RWPE2 (cell line): Measurements from ENCODE around the gene KCTD5.
"Not testable (repeated sequence)": the region's sequence is repeated elsewhere in the genome, so short reads cannot be mapped to it uniquely, and the experiment has no call there.

Source experiments
- ATAC-seq: fragments of 200-7000 bp; cut with Tn5 transposase; 3 replicates; pipeline ENCODE4 v1.9.1; 2021; ENCODE audit warnings: low read depth
- DNase-seq: peaks from one replicate; pipeline ENCODE4 v3.0.0-alpha.2; 2020; ENCODE audit warnings: low spot score
- H3K27ac ChIP-seq: fragments of 450-650 bp; 2 replicates; pipeline ENCODE4 v1.5.1; 2017; ENCODE audit warnings: mild to moderate bottlenecking; ENCODE audit not compliant: poor library complexity, severe bottlenecking
- H3K27me3 ChIP-seq: fragments of 250-450 bp; sonication (Bioruptor Pico); 2 replicates; pipeline ENCODE4 v1.5.1; 2021; ENCODE audit warnings: mild to moderate bottlenecking, moderate library complexity; ENCODE audit not compliant: insufficient read depth, poor library complexity, severe bottlenecking
- H3K36me3 ChIP-seq: fragments of 250-450 bp; sonication (Bioruptor Pico); 2 replicates; pipeline ENCODE4 v1.5.1; 2020; ENCODE audit warnings: low read depth, mild to moderate bottlenecking, moderate library complexity
- H3K4me1 ChIP-seq: fragments of 250-450 bp; sonication (Bioruptor Pico); 2 replicates; pipeline ENCODE4 v1.5.1; 2021; ENCODE audit warnings: mild to moderate bottlenecking, moderate library complexity; ENCODE audit not compliant: insufficient read depth, poor library complexity, severe bottlenecking
- H3K4me3 ChIP-seq: fragments of 250-450 bp; sonication (Bioruptor Pico); 2 replicates; pipeline ENCODE4 v1.5.1; 2021; ENCODE audit warnings: mild to moderate bottlenecking, moderate library complexity; ENCODE audit not compliant: severe bottlenecking
- H3K9me3 ChIP-seq: fragments of 250-450 bp; sonication (Bioruptor Pico); 2 replicates; pipeline ENCODE4 v1.5.1; 2021; ENCODE audit warnings: mild to moderate bottlenecking, moderate library complexity; ENCODE audit not compliant: severe bottlenecking
- TF ChIP-seq, protein P1 (sequence below): fragments of 450-650 bp; IDR thresholded peaks from one replicate; pipeline ENCODE4 v1.5.1; 2017; ENCODE audit warnings: mild to moderate bottlenecking, moderate library complexity; ENCODE audit not compliant: poor library complexity, severe bottlenecking

Gene KCTD5

DNA sequence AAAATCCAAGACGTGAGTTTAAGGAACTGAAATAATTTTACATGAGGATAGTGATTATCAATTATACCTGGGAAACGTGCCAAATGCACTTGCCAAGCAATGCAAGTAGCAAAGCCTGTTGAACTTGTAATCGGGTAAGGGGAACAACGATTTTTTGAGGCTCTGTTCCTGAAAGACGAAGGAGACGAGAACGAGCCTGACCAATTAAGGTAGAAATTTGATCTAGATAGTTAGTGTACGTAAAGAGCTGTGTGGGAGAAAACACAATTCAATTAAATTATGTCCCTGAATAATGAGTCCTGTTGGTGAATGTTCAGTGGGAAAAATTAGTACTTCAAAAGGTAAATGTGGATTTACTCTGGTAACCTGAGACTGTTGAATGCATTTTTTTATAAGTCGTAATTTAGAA lies 17.7 kb upstream of the KCTD5 start:
- H3K27me3 ChIP-seq: no peaks in the 10 kb centered on the region
- H3K27ac ChIP-seq: peak overlapping the region; percentile 76
- TF ChIP-seq, protein P1, sequence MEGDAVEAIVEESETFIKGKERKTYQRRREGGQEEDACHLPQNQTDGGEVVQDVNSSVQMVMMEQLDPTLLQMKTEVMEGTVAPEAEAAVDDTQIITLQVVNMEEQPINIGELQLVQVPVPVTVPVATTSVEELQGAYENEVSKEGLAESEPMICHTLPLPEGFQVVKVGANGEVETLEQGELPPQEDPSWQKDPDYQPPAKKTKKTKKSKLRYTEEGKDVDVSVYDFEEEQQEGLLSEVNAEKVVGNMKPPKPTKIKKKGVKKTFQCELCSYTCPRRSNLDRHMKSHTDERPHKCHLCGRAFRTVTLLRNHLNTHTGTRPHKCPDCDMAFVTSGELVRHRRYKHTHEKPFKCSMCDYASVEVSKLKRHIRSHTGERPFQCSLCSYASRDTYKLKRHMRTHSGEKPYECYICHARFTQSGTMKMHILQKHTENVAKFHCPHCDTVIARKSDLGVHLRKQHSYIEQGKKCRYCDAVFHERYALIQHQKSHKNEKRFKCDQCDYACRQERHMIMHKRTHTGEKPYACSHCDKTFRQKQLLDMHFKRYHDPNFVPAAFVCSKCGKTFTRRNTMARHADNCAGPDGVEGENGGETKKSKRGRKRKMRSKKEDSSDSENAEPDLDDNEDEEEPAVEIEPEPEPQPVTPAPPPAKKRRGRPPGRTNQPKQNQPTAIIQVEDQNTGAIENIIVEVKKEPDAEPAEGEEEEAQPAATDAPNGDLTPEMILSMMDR: no peak
- ATAC-seq: no peak
- no peaks in the 10 kb centered on the region for H3K9me3 ChIP-seq
- no peak overlapping the region for H3K4me3 ChIP-seq
- peaks cover 4% of the 10 kb centered on the region; the same call in 1 of the 2 replicates for H3K36me3 ChIP-seq
- no peak for DNase-seq
- peaks cover 11% of the 10 kb centered on the region for H3K4me1 ChIP-seq

GRCh38 chr16:2666671-2667070 lies 15.7 kb upstream of the KCTD5 start:
- not testable (repeated sequence) for H3K9me3 ChIP-seq, H3K27me3 ChIP-seq, H3K4me3 ChIP-seq, DNase-seq, H3K36me3 ChIP-seq, H3K27ac ChIP-seq, ATAC-seq
- H3K4me1 ChIP-seq: peaks cover 11% of the 10 kb centered on the region

GRCh38 chr16:2669587-2669986 lies 12.7 kb upstream of the KCTD5 start:
- H3K36me3 ChIP-seq, H3K9me3 ChIP-seq, H3K4me1 ChIP-seq, H3K27me3 ChIP-seq, H3K27ac ChIP-seq, DNase-seq, ATAC-seq, H3K4me3 ChIP-seq: not testable (repeated sequence)

GRCh38 chr16:2670017-2670416 lies 12.3 kb upstream of the KCTD5 start:
- TF ChIP-seq, protein P1: peak; percentile 72
- H3K4me3 ChIP-seq, H3K27ac ChIP-seq, H3K9me3 ChIP-seq, H3K4me1 ChIP-seq, ATAC-seq, H3K36me3 ChIP-seq, DNase-seq, H3K27me3 ChIP-seq: not testable (repeated sequence)

- ATAC-seq, H3K9me3 ChIP-seq, H3K4me1 ChIP-seq, DNase-seq, H3K36me3 ChIP-seq, H3K4me3 ChIP-seq, H3K27me3 ChIP-seq, H3K27ac ChIP-seq: not testable (repeated sequence)
Measured at GRCh38 chr16:2671193-2671592, 11.1 kb upstream of the KCTD5 start.

DNA sequence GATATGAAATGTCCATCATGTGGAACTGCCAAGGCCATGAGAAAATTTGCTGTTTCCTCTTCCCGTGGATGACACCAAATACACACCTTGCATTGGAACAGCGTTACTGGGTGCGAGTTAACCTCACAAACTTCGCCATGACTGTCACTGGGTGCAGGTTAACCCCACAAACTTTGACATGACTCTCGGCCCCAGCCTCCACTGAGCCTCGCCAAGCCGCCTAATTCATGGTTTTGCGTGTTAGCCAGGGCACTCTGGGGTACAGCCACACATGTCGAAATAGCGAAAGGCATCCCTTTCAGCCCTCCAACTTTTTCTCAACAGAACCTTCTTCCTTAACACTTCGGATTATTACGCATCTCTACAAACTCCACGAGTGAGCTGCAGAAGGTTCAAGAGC lies 10.6 kb upstream of the KCTD5 start:
- Histone ChIP-seq H3K9me3 (no peaks in the 10 kb centered on the region), H3K36me3 (peaks cover 4% of the 10 kb centered on the region; the same call in 1 of the 2 replicates), H3K27me3 (no peaks in the 10 kb centered on the region), H3K4me3 (no peak overlapping the region), H3K27ac (no peak overlapping the region), H3K4me1 (peaks cover 4% of the 10 kb centered on the region)
- no peak for DNase-seq
- TF ChIP-seq, protein P1: no peak
- no peak for ATAC-seq
